Stomach (tissue), 4 donors: Measurements from ENCODE around the gene SLC25A13.

ENCODE experiments used
- EP300 ChIP-seq: sonication (generic); formaldehyde crosslinking; IDR thresholded peaks from one replicate; pipeline ENCODE4 v1.6.1; 2017; ENCODE audit warnings: antibody characterized with exemption
- POLR2A ChIP-seq, 4 donors: fragments of 450-650 bp; IDR thresholded peaks; one replicate each; pipeline ENCODE4 v1.6.1; 2016; ENCODE audit warnings: antibody characterized with exemption in 4 of 4, control low read depth in 2 of 4, mild to moderate bottlenecking in 1 of 4, moderate library complexity in 1 of 4
- POLR2AphosphoS5 ChIP-seq, 3 donors: sonication (generic); formaldehyde crosslinking; IDR thresholded peaks; one replicate each; pipeline ENCODE4 v1.6.1; 2016; ENCODE audit warnings: antibody characterized with exemption in 3 of 3
- TF ChIP-seq, protein P1 (sequence below), 7 experiments: fragments of 450-650 bp in 4 of 7; fragments of 200-600 bp in 3 of 7; sonication (generic) in 3 of 7; IDR thresholded peaks; one replicate each; pipeline ENCODE4 v1.5.1; 2016 to 2019; ENCODE audit warnings: antibody characterized with exemption in 7 of 7, control low read depth in 2 of 7, mild to moderate bottlenecking in 1 of 7

DNA sequence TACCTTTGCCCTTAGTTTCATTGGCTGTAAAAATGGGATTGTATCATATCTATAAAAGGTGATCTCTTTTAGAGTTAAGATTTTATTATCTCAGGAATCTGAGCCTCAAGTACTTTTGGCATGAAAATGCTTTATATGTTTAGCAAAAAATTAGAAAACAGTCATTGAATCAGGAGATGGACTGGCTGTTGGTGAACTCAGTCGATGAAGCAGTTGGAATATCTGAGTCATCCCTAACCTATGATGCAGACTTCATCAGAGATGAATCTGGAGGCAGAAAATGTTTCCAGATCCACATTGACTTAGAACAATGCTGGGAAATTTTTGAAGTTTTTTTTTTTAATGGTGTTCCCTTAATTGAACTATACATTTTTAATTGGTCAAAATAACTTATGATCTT, 228.5 kb downstream of the SLC25A13 start:
- TF ChIP-seq, protein P1, sequence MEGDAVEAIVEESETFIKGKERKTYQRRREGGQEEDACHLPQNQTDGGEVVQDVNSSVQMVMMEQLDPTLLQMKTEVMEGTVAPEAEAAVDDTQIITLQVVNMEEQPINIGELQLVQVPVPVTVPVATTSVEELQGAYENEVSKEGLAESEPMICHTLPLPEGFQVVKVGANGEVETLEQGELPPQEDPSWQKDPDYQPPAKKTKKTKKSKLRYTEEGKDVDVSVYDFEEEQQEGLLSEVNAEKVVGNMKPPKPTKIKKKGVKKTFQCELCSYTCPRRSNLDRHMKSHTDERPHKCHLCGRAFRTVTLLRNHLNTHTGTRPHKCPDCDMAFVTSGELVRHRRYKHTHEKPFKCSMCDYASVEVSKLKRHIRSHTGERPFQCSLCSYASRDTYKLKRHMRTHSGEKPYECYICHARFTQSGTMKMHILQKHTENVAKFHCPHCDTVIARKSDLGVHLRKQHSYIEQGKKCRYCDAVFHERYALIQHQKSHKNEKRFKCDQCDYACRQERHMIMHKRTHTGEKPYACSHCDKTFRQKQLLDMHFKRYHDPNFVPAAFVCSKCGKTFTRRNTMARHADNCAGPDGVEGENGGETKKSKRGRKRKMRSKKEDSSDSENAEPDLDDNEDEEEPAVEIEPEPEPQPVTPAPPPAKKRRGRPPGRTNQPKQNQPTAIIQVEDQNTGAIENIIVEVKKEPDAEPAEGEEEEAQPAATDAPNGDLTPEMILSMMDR (IDR thresholded peaks at IDR 0.05) = no peak
- TF ChIP-seq POLR2AphosphoS5 (IDR thresholded peaks at IDR 0.05) = no peak
- no peak for TF ChIP-seq POLR2A (IDR thresholded peaks at IDR 0.05)
- no peak for TF ChIP-seq EP300
